ENCODE results near the gene FAM219A.
"Not testable (repeated sequence)": the region's sequence is repeated elsewhere in the genome, so short reads cannot be mapped to it uniquely, and the experiment has no call there.

Gene FAM219A

GRCh38 chr9:34376596-34377403, 81.6 kb downstream of the FAM219A start, which contains the start of gene MYORG:
TSS of gene MYORG (minus strand) at chr9:34376898. CDS start at chr9:34372943, 3,955 bp downstream.
- DNase-seq (ENCODE audit: low spot score): peak; percentile 88

GRCh38 chr9:34375901-34376595, 82.3 kb downstream of the FAM219A start:
- no peak for DNase-seq (ENCODE audit: low spot score)

- DNase-seq (ENCODE audit: low spot score): no peak
These were observed 83.3 kb downstream of the FAM219A start for GRCh38 chr9:34374905-34375552.

GRCh38 chr9:34374339-34374738, 84.0 kb downstream of the FAM219A start:
- DNase-seq (ENCODE audit: low spot score): no peak

GRCh38 chr9:34373749-34374148, 84.6 kb downstream of the FAM219A start:
- DNase-seq (ENCODE audit: low spot score): no peak

- no peak for DNase-seq (ENCODE audit: low spot score)
These were observed 85.8 kb downstream of the FAM219A start for GRCh38 chr9:34372467-34373011.

GRCh38 chr9:34371886-34372466, 86.4 kb downstream of the FAM219A start:
- DNase-seq (ENCODE audit: low spot score): no peak

GRCh38 chr9:34370970-34371880, 87.1 kb downstream of the FAM219A start:
- DNase-seq (ENCODE audit: low spot score): no peak

GRCh38 chr9:34370335-34370969, 87.9 kb downstream of the FAM219A start:
- DNase-seq (ENCODE audit: low spot score): no peak

- no peak for DNase-seq (ENCODE audit: low spot score)
These were observed 88.7 kb downstream of the FAM219A start for GRCh38 chr9:34369636-34370035.

- DNase-seq (ENCODE audit: low spot score): not testable (repeated sequence)
These were observed 89.6 kb downstream of the FAM219A start for GRCh38 chr9:34368796-34369195.

GRCh38 chr9:34367751-34368410, 90.5 kb downstream of the FAM219A start:
- not testable (repeated sequence) for DNase-seq (ENCODE audit: low spot score)

- no peak for DNase-seq (ENCODE audit: low spot score)
These were observed 92.0 kb downstream of the FAM219A start for GRCh38 chr9:34366365-34366764.

- no peak for DNase-seq (ENCODE audit: low spot score)
These were observed 93.1 kb downstream of the FAM219A start for GRCh38 chr9:34365282-34365681.

GRCh38 chr9:34363619-34364351, 94.6 kb downstream of the FAM219A start:
- no peak for DNase-seq (ENCODE audit: low spot score)

GRCh38 chr9:34362614-34363214, 95.7 kb downstream of the FAM219A start:
- no peak for DNase-seq (ENCODE audit: low spot score)

GRCh38 chr9:34352957-34353356, 105.4 kb downstream of the FAM219A start:
- DNase-seq (ENCODE audit: low spot score): not testable (repeated sequence)

- DNase-seq (ENCODE audit: low spot score): not testable (repeated sequence)
These were observed 106.2 kb downstream of the FAM219A start for GRCh38 chr9:34352122-34352652.

GRCh38 chr9:34349324-34349723, 109.0 kb downstream of the FAM219A start:
- DNase-seq (ENCODE audit: low spot score): no peak
